Hippocampal formation (tissue), 2 donors: ENCODE measurements around the gene BNIP5.
"Not testable (repeated sequence)": the region's sequence is repeated elsewhere in the genome, so short reads cannot be mapped to it uniquely, and the experiment has no call there.

Experiments
- DNase-seq, 2 donors: peaks; one replicate each; lab custom pipeline; 2025; lab: John Stamatoyannopoulos, UW

Gene BNIP5

DNA sequence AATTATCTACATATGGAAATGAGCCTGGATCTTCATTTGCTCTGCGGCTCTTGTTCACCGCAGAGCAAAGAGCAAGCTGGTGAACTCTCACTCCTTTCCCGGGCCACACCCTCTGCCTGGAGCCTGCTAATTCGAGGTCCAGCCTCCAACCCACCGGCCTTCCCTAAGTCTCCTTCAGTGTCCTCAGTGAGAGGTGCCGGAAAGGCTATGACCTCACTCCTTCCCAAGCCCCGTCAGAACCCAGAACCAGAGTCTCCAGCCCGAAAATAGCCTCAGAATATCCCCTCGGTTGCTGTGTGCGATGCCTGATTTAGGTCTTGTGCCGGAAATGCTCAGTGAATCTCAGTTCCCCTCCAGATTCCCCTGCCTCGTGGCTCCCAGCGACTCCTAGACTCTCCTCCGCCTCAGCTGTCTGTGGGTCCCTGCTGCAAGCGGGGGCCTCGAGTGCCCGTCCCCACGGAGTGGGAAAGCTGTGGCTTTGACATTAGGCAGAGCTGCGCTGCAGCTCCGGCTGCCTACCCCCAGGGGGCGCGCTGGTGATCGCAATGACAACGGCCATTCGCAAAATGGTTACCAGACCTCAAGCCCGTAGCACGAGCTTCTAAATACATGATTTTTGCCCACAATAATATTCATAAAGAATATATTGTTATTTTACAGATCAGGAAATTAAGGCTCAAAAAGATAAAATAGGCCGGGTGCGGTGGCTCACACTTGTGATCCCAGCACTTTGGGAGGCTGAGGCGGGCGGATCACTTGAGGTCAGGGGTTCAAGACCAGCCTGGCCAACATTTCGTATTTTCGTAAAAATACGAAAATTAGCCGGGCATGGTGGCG lies 4.1 kb upstream of the BNIP5 start:
- peak in 1 of 2 donors; percentile 43 for DNase-seq

DNA sequence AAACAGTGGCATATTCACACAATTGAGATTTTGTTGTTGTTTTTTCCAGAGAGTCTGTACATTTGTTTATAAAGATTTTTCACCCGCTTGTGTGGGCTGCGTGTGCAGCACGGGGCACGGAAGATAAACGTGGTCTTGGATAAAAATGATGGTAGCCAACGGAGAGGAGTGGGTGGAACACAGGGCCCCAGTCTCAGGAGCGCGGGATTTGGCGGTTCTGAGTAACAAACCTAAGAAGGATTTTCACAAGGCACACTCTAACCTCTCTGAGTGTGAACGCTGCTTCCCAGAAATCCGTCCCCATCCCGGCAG lies 3.6 kb upstream of the BNIP5 start:
- DNase-seq: no peak

DNA sequence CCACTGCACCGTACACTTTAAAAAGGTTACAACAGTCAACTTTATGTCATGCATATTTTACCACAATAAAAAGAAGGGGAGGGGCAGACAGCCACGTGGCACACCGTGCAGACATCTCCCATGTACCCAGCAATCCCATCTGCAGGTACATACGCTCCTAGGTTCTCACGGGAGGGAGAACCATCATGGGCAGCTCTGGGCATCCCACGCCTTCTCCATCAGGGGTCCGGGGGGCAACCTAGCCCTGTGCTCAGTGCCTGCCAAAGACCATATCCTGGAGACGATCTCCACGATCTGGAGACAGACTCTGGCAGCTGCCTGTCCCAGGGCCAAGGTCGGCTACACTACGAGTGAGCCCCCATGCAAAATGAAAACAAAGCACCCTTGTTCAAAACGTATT lies 2.5 kb upstream of the BNIP5 start:
- no peak for DNase-seq

GRCh38 chr6:36338223-36338622 lies 1.5 kb upstream of the BNIP5 start:
- not testable (repeated sequence) for DNase-seq

- DNase-seq: no peak
Observed at GRCh38 chr6:36337814-36338213, 1.1 kb upstream of the BNIP5 start.

GRCh38 chr6:36336208-36336710 lies 429 bp downstream of the BNIP5 start:
- DNase-seq: no peak

DNA sequence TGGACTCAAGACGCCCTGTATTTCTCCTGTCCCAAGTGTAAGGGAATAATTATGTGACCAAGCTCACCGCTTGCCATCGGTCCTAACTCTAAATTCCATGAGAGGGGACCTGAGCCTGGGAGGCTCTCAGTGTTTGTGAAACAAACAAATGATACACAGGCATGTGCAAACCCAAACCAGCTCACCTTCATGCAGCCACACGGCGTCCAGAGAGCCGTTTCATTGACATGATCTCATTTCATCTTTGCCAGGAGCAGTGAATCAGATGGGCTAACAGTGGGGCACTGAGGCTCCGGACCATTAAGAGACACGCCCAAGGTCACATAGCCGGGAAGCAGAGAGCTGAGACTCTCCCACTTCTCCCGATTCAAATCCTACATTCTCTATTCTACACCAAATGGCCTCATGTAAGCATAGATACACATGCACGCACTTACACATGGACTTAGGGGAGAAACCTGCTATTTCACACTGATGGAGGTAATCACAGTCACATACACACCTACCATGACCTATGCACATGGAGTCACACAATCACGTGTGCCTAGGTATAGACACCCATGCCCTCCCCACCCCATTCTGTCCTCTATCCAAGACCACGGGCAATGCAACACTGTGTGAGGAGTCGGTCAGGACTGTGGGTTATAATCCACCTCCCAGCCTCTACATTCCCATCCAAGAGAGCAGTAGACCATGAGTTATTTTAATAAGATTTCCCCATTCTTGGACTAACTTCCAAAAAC lies 1.1 kb downstream of the BNIP5 start:
- no peak for DNase-seq

DNA sequence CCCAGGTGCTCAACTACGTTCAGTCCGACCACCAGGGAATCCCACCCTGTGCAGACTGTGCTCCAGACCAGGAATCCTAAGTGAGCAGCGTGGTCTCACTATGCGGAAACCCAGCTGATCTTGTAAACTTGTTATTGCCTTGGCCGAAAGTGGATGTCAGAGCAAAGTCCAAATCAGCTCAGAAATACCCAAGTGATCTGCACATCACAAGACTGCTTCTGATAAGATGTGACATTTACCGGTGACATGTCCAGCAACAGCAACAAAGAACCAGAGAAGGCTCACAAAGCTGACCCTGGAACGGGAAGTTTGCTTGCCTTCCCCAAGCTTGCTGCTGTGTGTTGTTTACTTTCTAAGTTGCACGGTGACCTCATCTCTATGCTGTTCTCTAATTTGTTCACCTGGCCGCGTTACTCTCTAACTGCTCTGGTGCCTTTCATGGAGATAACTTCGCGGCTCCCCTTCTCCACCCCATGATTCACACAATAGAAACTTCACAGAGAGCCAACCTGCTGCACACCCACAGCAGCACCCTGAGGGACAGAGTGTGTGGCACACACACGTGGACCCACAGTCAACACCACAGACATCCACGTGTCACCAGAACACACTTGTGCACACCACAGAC lies 1.7 kb downstream of the BNIP5 start:
- no peak for DNase-seq

DNA sequence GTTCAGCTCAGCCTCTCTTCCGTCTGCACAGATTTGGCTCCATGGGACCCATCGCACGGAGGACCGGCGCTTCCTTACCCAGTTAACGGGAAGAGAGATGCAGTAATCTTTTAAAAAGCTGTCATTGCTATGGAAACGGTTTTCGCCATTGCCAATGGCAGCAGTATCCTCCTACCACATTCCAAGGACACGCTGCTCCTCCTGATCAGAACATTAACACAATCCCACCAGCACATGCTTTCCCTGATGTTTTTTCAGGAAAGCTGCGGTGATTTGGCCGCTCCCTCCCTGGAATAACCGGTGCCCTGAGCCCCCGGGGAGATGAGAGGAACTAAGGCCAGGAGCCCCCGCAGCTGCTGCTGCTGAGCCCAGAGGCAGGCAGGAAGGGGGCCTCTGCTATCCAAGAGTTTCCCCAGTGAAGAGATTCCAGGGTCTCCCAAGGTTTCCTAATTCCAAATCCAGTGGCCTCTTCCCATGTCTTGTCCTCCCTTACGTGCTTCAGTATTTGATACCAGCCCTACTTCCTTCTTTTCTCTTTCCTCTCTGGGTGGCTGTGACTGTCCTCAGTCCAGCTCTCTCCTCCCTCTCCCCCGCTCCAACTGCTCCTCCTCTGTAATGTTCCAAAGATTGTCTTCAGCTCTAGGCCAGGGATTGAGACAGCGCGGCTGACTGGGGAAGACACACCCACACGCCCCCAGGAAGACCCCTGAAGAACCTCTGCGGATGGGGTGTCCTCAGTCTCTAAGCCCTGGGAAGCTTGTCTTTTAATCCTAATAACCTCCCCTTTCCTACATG lies 2.6 kb downstream of the BNIP5 start:
- DNase-seq: peak in 1 of 2 donors; percentile 27

DNA sequence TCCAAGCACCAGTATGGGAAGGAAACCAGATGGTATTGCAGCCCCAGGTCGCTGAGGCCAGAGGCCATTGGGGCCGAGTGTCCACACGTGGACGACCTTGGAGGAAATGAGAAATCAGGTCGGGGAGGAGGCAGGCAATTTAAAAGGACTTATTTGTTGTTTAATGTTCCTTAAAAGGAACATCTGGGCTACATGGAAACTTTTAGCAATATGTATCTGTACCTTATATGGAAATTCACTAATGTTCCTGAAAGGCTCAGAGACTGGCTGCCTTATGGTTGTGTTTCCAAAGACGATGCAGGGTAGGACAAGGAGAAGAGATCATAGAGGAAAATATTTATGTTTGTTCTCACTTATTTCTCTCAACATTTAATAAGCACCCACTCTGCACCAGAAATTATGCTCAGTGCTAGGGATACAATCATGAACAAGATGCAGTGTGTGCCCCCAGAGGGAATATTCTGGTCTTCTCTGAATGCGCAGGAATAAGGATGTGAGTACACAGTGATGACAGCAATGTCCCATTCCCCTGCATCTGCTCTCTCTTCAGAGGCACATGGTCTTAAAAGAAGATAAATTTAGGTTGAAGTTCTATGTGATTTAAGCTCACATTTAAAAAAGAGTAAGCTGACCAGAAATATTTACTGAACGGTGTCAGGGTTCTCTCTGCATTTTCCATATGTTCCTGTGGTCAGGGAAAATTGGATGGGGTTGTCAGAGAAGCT lies 3.4 kb downstream of the BNIP5 start:
- DNase-seq: no peak

GRCh38 chr6:36331381-36331780 lies 5.3 kb downstream of the BNIP5 start:
- no peak for DNase-seq

DNA sequence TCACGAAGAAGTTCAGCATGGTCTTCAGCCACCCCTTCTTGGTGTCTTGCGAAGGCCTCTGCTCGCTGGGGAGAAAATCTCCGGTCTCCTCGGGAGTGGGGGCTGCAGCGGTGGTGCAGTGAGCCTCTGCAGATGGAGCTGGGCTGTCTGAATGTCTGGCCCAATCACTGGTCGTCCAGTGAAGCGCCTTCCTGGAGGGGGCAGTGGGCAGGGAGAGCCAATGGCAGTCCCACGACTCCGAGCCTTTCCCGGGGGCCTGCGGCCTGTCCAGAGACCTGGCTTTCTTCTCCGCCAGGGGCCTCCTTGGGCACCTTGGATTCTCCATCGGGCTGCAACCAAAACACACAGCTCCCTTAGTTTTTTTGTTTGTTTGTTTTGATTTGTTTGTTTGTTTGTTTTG lies 6.3 kb downstream of the BNIP5 start:
- no peak for DNase-seq

GRCh38 chr6:36329798-36330291 lies 6.8 kb downstream of the BNIP5 start:
- DNase-seq: no peak

DNA sequence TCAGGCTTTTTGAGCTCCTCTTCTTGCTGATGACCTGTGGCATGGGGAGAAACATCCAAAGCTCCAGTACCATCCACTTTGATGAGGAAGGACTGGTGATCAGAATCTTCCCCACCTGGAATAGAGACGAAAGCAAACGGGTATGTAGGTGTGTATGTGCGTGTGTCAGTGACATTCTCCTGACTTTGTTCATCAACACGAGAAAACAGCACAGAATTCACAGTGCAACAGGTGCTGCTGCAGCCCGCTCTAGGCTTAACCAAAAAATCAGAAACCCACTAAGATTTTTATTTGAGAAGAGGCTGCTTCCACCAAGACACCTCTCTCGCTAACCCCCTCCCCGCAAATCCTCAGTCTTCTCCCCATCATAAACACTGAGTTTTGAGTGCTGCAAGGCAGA lies 8.1 kb downstream of the BNIP5 start:
- no peak for DNase-seq

- no peak for DNase-seq
Observed at GRCh38 chr6:36327919-36328236, 8.8 kb downstream of the BNIP5 start.

- DNase-seq: no peak
Observed at GRCh38 chr6:36327226-36327918, 9.3 kb downstream of the BNIP5 start.

DNA sequence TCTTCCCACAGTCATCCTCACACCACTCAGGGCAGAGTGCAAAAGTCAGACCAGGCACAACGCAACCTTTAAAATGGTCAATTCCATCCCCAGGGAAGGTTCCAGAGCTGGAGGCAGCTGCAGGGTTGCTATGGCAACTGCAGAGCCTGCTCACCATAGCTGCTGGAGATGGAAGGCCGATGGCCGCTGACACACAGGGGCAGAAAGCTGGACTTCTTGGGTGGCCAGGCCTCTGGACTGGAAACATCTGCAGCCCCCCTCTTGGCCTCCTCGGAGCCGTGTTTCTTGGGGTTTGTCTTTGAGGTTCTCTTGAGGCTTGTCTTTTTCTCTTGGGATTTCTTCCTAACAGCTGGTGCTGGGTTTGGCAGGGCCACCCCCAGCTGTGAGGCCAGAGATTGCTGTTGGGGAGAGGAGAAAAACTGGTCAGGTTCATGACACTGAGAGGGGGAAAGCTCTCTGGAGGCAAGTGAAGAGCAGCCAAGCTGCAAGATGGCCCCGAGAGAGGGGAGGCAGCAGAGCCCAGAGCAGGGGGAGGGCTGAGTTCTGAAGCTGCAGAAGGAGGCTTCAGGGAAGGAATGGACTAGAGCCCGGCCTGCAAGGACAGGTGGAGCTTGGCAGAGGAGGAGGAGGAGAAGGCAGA lies 10.2 kb downstream of the BNIP5 start:
- DNase-seq: no peak

- DNase-seq: no peak
Observed at GRCh38 chr6:36324715-36325114, 12.0 kb downstream of the BNIP5 start.

GRCh38 chr6:36324191-36324590 lies 12.5 kb downstream of the BNIP5 start:
- DNase-seq: no peak

GRCh38 chr6:36323062-36323461 lies 13.6 kb downstream of the BNIP5 start:
- DNase-seq: no peak
